GM12892 (cell line): Measurements from ENCODE around the gene NR0B2.

Source experiments
- POLR2A ChIP-seq: IDR thresholded peaks from 2 replicates; pipeline ENCODE4 v1.6.1; 2011; ENCODE audit warnings: low read depth, low read length, control low read depth
- POLR2AphosphoS5 ChIP-seq: IDR thresholded peaks from 2 replicates; pipeline ENCODE4 v1.6.1; 2011; ENCODE audit warnings: low read depth, low read length, control low read depth
- TAF1 ChIP-seq: IDR thresholded peaks from 2 replicates; pipeline ENCODE4 v1.6.1; 2011; ENCODE audit warnings: low read depth, mild to moderate bottlenecking, control low read depth, low read length, borderline replicate concordance

GRCh38 chr1:26894263-26894662 lies 19.5 kb downstream of the NR0B2 start:
- TF ChIP-seq POLR2A (no peak), POLR2AphosphoS5 (no peak), TAF1 (no peak)
